SU-DHL-6 (cell line): ENCODE data around the gene DPAGT1.
"Not testable (repeated sequence)": the region's sequence is repeated elsewhere in the genome, so short reads cannot be mapped to it uniquely, and the experiment has no call there.

Experiments used
- H2AFZ ChIP-seq: fragments of 200-600 bp; sonication (generic); 2 replicates; pipeline ENCODE4 v1.6.1; 2014; ENCODE audit warnings: low read depth, mild to moderate bottlenecking, moderate library complexity, mixed read lengths, antibody characterized with exemption, low read length; ENCODE audit not compliant: severe bottlenecking
- H3F3A ChIP-seq: fragments of 200-600 bp; shearing (Covaris generic); 2 replicates; pipeline ENCODE4 v1.6.0; 2016; ENCODE audit warnings: antibody characterized with exemption, mild to moderate bottlenecking; ENCODE audit not compliant: insufficient read depth
- H3K27ac ChIP-seq: fragments of 200-600 bp; sonication (generic); 2 replicates; pipeline ENCODE4 v1.5.1; 2016; ENCODE audit warnings: low read depth, mild to moderate bottlenecking, low read length, moderate library complexity, mixed read lengths
- H3K27me3 ChIP-seq: fragments of 200-600 bp; sonication (generic), shearing (Covaris generic); 2 replicates; pipeline ENCODE4 v1.6.0; 2014; ENCODE audit warnings: mild to moderate bottlenecking, low read length
- H3K36me3 ChIP-seq: fragments of 200-600 bp; sonication (generic); 2 replicates; pipeline ENCODE4 v1.6.1; 2014; ENCODE audit warnings: mild to moderate bottlenecking, low read length, mixed read lengths
- H3K4me2 ChIP-seq: fragments of 300-600, 200-600 bp; shearing (Covaris generic), sonication (generic); 2 replicates; pipeline ENCODE4 v1.6.0; 2014; ENCODE audit warnings: low read length, low read depth, mild to moderate bottlenecking; ENCODE audit not compliant: poor library complexity, severe bottlenecking
- H3K4me3 ChIP-seq: fragments of 200-600 bp; sonication (generic); 2 replicates; pipeline ENCODE4 v1.5.1; 2014; ENCODE audit warnings: antibody characterized with exemption, low read length, mild to moderate bottlenecking, mixed read lengths; ENCODE audit not compliant: insufficient read depth, poor library complexity, severe bottlenecking
- H3K79me2 ChIP-seq: fragments of 200-600 bp; sonication (generic); 2 replicates; pipeline ENCODE4 v1.6.1; 2014; ENCODE audit warnings: mild to moderate bottlenecking, low read length, moderate library complexity; ENCODE audit not compliant: insufficient read depth
- H3K9ac ChIP-seq: fragments of 200-600 bp; sonication (generic); 2 replicates; pipeline ENCODE4 v1.7.0; 2014; ENCODE audit warnings: mild to moderate bottlenecking, low read length
- H3K9me2 ChIP-seq: fragments of 200-600 bp; sonication (generic); replicated peaks from 2 replicates; pipeline ENCODE4 v1.6.1; 2014; ENCODE audit warnings: low read length; ENCODE audit not compliant: insufficient read depth
- H3K9me3 ChIP-seq: fragments of 200-600 bp; sonication (generic); 2 replicates; pipeline ENCODE4 v1.6.1; 2014; ENCODE audit warnings: low read length, mixed read lengths; ENCODE audit not compliant: insufficient read depth
- H4K20me1 ChIP-seq: fragments of 200-600 bp; sonication (generic); 2 replicates; pipeline ENCODE4 v1.6.1; 2014; ENCODE audit warnings: low read depth, mild to moderate bottlenecking, antibody characterized with exemption, low read length, moderate library complexity, mixed read lengths
- CTCF ChIP-seq: fragments of 200-600 bp; sonication (generic); IDR thresholded peaks from one replicate; pipeline ENCODE4 v1.5.1; 2017; ENCODE audit warnings: antibody characterized with exemption, mild to moderate bottlenecking, low read length, moderate library complexity; ENCODE audit not compliant: insufficient read depth, poor library complexity, severe bottlenecking
- EZH2phosphoT487 ChIP-seq: fragments of 200-600 bp; sonication (generic), shearing (Covaris generic); conservative IDR thresholded peaks from 2 replicates; pipeline ENCODE4 v1.6.1; 2018; ENCODE audit warnings: mild to moderate bottlenecking, antibody characterized with exemption, low read length, moderate library complexity, mixed read lengths

The DPAGT1 gene

GRCh38 chr11:119144825-119145486 lies 43.3 kb upstream of the DPAGT1 start:
- no peak overlapping the region for H3K4me3 ChIP-seq
- H3K4me2 ChIP-seq: no peak overlapping the region

GRCh38 chr11:119139276-119139675 lies 37.6 kb upstream of the DPAGT1 start:
- not testable (repeated sequence) for H3K9me3 ChIP-seq, H3K36me3 ChIP-seq, H2AFZ ChIP-seq, H3K4me2 ChIP-seq, H3F3A ChIP-seq, H3K9ac ChIP-seq, H3K27ac ChIP-seq, H3K79me2 ChIP-seq, H3K4me3 ChIP-seq, H3K27me3 ChIP-seq, H4K20me1 ChIP-seq, H3K9me2 ChIP-seq

More at GRCh38 chr11:119144825-119145486, 43.3 kb upstream of the DPAGT1 start:
- H3K9ac ChIP-seq: no peak overlapping the region
- H2AFZ ChIP-seq: no peak overlapping the region
- no peaks in the 10 kb centered on the region for H3K9me3 ChIP-seq
- no peaks in the 10 kb centered on the region for H3F3A ChIP-seq
- no peaks in the 10 kb centered on the region for H3K36me3 ChIP-seq
- H3K27me3 ChIP-seq: no peaks in the 10 kb centered on the region
- no peak overlapping the region for H3K27ac ChIP-seq
- no peak for TF ChIP-seq CTCF
- no peak for TF ChIP-seq EZH2phosphoT487
- no peaks in the 10 kb centered on the region for H3K9me2 ChIP-seq
- no peaks in the 10 kb centered on the region for H4K20me1 ChIP-seq
- H3K79me2 ChIP-seq: no peaks in the 10 kb centered on the region

- H3K36me3 ChIP-seq: no peaks in the 10 kb centered on the region; the same call in 1 of the 2 replicates
- H3K27ac ChIP-seq: no peak overlapping the region
These were observed 32.8 kb upstream of the DPAGT1 start for GRCh38 chr11:119134389-119134978.

More at GRCh38 chr11:119134389-119134978, 32.8 kb upstream of the DPAGT1 start:
- TF ChIP-seq CTCF (peak; percentile 57), EZH2phosphoT487 (no peak)
- Histone ChIP-seq H4K20me1 (no peaks in the 10 kb centered on the region), H2AFZ (no peak overlapping the region), H3K27me3 (no peaks in the 10 kb centered on the region), H3K4me2 (no peak overlapping the region), H3K79me2 (no peaks in the 10 kb centered on the region), H3K4me3 (no peak overlapping the region), H3K9me2 (no peaks in the 10 kb centered on the region), H3K9ac (no peak overlapping the region), H3F3A (peaks cover 3% of the 10 kb centered on the region; the same call in 1 of the 2 replicates), H3K9me3 (no peaks in the 10 kb centered on the region)
